ENCODE data around the gene TANGO6.

DNA sequence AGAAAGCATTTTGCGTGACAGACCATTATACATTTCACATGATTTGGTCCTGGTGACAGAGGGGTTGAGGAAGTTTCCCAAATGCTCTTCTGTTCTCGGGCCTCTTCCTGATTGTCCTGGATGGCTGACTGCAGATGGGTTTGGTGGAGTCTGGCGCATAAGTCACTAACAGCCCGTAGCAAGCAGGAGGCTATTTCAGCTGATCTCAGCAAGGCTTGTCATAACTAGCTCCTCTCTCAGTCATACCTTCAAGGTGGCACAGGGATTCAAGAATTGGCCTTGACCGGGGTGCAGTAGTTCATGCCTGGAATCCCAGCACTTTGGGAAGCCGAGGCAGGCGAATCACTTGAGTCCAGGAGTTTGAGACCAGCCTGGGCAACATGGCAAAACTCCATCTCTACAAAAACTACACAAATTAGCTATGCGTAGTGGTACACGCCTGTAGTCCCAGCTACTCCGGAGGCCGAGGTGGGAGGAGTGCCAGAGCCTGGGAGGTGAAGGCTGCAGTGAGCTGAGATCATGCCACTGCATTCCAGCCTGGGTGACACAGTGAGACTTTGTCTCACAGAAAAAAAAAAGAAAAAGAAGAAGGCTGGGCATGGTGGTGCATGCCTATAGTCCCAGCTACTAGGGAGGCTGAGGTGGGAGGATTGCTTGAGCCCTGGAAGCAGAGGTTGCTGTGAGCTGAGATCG lies 193.2 kb downstream of the TANGO6 start:
- TF ChIP-seq SUZ12 (IDR thresholded peaks at IDR 0.05; ENCODE audit: extremely low read depth, insufficient read depth, insufficient read length) (no peak), ZNF274 (IDR thresholded peaks at IDR 0.05; ENCODE audit: low read depth, low read length) (no peak), YY1 (IDR thresholded peaks at IDR 0.05; ENCODE audit: insufficient read depth, insufficient read length) (no peak)

All from NT2/D1 (cell line).